GM18526 (cell line): Measurements from ENCODE around the gene GLRX5.
A peak's percentile ranks its signal among the peaks of the same experiment; 100 is the strongest.

Experiments
- POLR2A ChIP-seq: IDR thresholded peaks from 3 replicates; pipeline ENCODE4 v1.6.1; 2011; ENCODE audit not compliant: insufficient read length; ENCODE audit errors: extremely low read depth

The GLRX5 gene

GRCh38 chr14:95534299-95535225 is at the start of gene GLRX5:
GLRX5 (plus strand) TSS chr14:95535050; CDS start chr14:95535090, 40 bp downstream.
- TF ChIP-seq POLR2A: peak; percentile 65

- no peak for TF ChIP-seq POLR2A
These were observed 49.5 kb upstream of the GLRX5 start for GRCh38 chr14:95485222-95485819.

- TF ChIP-seq POLR2A: no peak
These were observed 47.8 kb upstream of the GLRX5 start for GRCh38 chr14:95486875-95487668.

- no peak for TF ChIP-seq POLR2A
These were observed 47.2 kb upstream of the GLRX5 start for GRCh38 chr14:95487669-95488084.

GRCh38 chr14:95488376-95489213 is 46.3 kb upstream of the GLRX5 start:
- no peak for TF ChIP-seq POLR2A

GRCh38 chr14:95489214-95490137 is 45.4 kb upstream of the GLRX5 start:
- TF ChIP-seq POLR2A: no peak

GRCh38 chr14:95490138-95490509 is 44.7 kb upstream of the GLRX5 start:
- no peak for TF ChIP-seq POLR2A

GRCh38 chr14:95490727-95491451 is 44.0 kb upstream of the GLRX5 start:
- TF ChIP-seq POLR2A: no peak

- no peak for TF ChIP-seq POLR2A
These were observed 42.8 kb upstream of the GLRX5 start for GRCh38 chr14:95491936-95492608.

GRCh38 chr14:95493503-95493902 is 41.3 kb upstream of the GLRX5 start:
- no peak for TF ChIP-seq POLR2A

GRCh38 chr14:95493976-95494375 is 40.9 kb upstream of the GLRX5 start:
- TF ChIP-seq POLR2A: no peak

- no peak for TF ChIP-seq POLR2A
These were observed 40.4 kb upstream of the GLRX5 start for GRCh38 chr14:95494456-95494855.

- no peak for TF ChIP-seq POLR2A
These were observed 39.8 kb upstream of the GLRX5 start for GRCh38 chr14:95495076-95495475.

GRCh38 chr14:95495538-95496025 is 39.3 kb upstream of the GLRX5 start:
- TF ChIP-seq POLR2A: peak; percentile 42
